HG02623 (cell line): Measurements from ENCODE around the gene CDC25A.

ENCODE experiments used
- ATAC-seq: cut with Tn5 transposase; IDR thresholded peaks from one replicate; pipeline ENCODE4 v1.9.1; 2021; ENCODE audit warnings: moderate library complexity; ENCODE audit not compliant: unreplicated experiment

Gene CDC25A

DNA sequence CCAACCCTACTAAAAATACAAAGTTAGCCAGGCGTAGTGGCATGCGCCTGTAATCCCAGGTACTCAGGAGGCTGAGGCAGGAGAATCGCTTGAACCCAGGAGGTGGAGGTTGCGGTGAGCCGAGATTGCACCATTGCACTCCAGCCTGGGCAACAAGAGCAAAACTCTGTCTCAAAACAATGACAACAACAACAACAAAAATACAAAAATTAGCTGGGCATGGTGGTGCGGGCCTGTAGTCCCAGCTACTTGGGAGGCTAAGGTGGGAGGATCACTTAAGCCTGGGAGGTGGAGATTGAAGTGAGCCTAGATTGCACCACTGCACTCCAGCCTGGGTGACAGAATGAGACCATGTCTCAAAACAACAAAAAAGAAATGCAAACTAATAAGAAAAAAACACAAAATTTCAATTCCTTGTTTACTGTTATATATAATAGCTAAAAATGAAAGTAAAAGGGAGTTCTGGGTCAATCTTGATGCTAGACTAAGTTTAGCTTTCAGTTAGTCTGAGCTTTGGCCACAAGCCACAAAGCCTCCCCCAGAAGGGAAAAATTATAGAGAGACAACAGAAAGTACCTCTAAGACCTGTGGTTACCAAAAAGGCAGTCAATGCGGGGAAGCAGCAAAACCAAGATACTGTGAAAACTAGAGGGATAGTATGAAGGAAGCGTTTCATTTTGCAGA lies 76.0 kb downstream of the CDC25A start:
- peak; percentile 89 for ATAC-seq

DNA sequence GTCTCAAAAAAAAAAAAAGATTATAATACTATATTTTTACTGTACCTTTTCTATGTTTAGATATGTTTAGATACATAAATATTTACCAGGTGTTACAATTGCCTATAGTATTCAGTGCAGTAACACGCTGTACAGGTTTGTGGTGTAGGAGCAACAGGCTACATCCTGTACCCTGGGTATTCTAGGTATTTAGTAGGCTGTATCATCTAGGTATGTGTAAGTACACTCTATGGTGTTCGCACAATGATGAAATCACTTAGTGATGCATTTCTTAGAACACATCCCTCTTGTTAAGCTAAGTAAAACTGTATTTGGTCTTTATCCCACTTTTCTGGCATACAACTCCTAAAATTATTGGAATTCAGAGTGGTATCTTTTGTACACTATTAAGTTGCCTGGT lies 77.8 kb downstream of the CDC25A start:
- no peak for ATAC-seq

DNA sequence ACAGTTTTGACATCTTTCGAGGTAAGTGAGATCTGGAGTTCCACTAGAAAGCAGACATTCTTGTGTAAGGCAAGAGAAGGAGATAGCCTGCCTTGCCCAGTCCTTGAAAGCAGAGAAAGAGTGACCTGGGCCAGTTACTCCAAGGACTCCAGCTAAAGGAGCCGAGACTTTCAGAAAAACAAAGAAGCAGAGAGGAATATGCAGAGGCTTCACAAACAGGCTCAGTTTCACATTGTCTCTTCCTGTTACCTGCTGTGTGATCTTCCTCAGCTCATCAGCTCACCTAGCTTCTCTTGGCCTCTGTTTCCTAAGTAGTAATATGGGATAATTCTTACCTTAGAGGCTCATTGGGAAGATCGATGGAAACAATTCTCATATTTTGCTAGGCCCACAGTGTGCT lies 81.0 kb downstream of the CDC25A start:
- ATAC-seq: no peak
